Left lung (tissue), 10 donors: ENCODE data around the gene TNNI3K. TPM values are rescaled to one million over a fixed set of nuclear protein-coding genes. Genes with fewer than 3 reads are reported as not detected.

Source experiments
- ATAC-seq: fragments of 200-7000 bp; cut with Tn5 transposase; one replicate; pipeline ENCODE4 v1.9.1; 2020; ENCODE audit warnings: moderate library complexity
- DNase-seq, 4 donors: peaks; one replicate each; pipeline ENCODE4 v3.0.0-alpha.2; 2013 to 2020
- H3K27ac ChIP-seq, 2 donors: fragments of 200-600 bp; sonication (generic) in 1 of 2; one replicate each; pipeline versions ENCODE4 v1.5.0 to v1.8.0; 2020 to 2021
- H3K27me3 ChIP-seq, 2 donors: fragments of 200-600 bp; sonication (generic) in 1 of 2; one replicate each; pipeline versions ENCODE4 v1.5.0 to v1.8.0; 2020 to 2021
- H3K36me3 ChIP-seq, 2 donors: fragments of 200-600 bp; sonication (generic) in 1 of 2; one replicate each; pipeline versions ENCODE4 v1.5.0 to v1.8.0; 2020 to 2021
- H3K4me1 ChIP-seq, 2 donors: fragments of 200-600 bp; one replicate each; pipeline ENCODE4 v1.8.0; 2021
- H3K4me3 ChIP-seq, 2 donors: fragments of 200-600 bp; sonication (generic) in 1 of 2; one replicate each; pipeline versions ENCODE4 v1.5.0 to v1.8.0; 2020 to 2021; ENCODE audit warnings: mild to moderate bottlenecking in 1 of 2
- H3K9me3 ChIP-seq, 2 donors: fragments of 200-600 bp; sonication (generic) in 1 of 2; one replicate each; pipeline versions ENCODE4 v1.5.0 to v1.8.0; 2020 to 2021
- intact Hi-C, 2 donors: fragments of 100-400 bp; cut with DNase I; formaldehyde crosslinking; loops; one replicate each; pipeline versions ENCODE4 v1.11.2 to v1.14.2; 2022
- polyA plus RNA-seq, 6 donors: library from polyadenylated mRNA; unstranded; fragments of 120-200 nt; gene quantifications; one replicate each; pipeline ENCODE4 v1.2.1, GENCODE V29; 2013; ENCODE audit not compliant: insufficient read length in 6 of 6
- total RNA-seq, 2 donors: library from RNA; stranded (reverse); fragmentation: NEBNext Ultra II Directional; extraction: Animal tissue kit (Norgen Biotek cat#: 25700); gene quantifications; one replicate each; pipeline ENCODE4 v1.2.1, GENCODE V29; 2021
- TF ChIP-seq, protein P1 (sequence below), 2 donors: fragments of 200-600 bp; sonication (generic) in 1 of 2; IDR thresholded peaks; one replicate each; pipeline versions ENCODE4 v1.5.0 to v1.8.0; 2021; ENCODE audit warnings: antibody characterized with exemption in 2 of 2
- donor health status: DM: no; HTN: yes; CAD: no.
- donor health status: DM: no; HTN: no; CAD: no.

The TNNI3K gene
- total and polyA plus RNA-seq, 8 donors, result 0.38 to 2.0 (median 1.1) TPM

DNA sequence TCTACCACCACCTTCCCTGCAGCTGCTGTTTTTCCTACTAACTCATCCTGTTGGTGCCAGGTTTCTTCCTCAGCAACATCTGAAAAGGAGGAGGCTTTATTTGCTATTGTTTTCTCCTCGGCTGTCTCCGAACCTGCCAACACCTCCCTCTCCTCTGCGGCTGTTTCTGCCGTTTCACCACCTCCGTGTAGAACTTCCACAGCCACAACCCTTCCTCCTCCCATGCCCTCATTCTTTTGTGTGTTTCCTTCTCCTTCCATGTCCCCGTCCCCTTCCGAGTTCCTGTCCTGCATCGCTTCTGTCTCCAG is 336.3 kb downstream of the TNNI3K start:
- TF ChIP-seq, protein P1, sequence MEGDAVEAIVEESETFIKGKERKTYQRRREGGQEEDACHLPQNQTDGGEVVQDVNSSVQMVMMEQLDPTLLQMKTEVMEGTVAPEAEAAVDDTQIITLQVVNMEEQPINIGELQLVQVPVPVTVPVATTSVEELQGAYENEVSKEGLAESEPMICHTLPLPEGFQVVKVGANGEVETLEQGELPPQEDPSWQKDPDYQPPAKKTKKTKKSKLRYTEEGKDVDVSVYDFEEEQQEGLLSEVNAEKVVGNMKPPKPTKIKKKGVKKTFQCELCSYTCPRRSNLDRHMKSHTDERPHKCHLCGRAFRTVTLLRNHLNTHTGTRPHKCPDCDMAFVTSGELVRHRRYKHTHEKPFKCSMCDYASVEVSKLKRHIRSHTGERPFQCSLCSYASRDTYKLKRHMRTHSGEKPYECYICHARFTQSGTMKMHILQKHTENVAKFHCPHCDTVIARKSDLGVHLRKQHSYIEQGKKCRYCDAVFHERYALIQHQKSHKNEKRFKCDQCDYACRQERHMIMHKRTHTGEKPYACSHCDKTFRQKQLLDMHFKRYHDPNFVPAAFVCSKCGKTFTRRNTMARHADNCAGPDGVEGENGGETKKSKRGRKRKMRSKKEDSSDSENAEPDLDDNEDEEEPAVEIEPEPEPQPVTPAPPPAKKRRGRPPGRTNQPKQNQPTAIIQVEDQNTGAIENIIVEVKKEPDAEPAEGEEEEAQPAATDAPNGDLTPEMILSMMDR (IDR thresholded peaks at IDR 0.05), result no peak
- intact Hi-C loops, result no loop called here

DNA sequence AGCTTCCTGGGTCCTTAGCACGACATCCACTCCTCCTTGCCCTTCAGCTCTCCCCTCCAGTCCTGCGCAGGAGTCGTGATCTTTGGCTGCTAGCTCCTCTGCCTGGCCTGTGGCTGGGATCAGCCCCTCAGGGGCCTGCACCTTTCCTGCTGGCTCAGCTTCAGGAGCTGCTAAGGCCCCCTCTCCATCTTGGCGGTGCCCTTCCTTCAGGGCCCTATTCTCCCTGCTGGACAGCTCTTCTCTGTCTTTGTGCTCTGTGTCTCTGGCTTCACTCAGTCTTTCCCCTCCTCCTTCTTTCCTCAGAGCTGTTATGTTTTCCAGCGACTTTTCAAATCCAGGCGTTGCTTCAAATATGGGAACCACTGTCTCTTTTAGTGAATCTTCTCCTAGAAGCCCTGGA is 336.7 kb downstream of the TNNI3K start:
- intact Hi-C loops, result no loop called here
- Histone ChIP-seq H3K4me3 (no peak overlapping the region), H3K9me3 (no peaks in the 10 kb centered on the region), H3K27me3 (peaks cover 0 to 5% of the 10 kb centered on the region in 2 donors), H3K4me1 (no peaks in the 10 kb centered on the region), H3K36me3 (no peaks in the 10 kb centered on the region), H3K27ac (no peak overlapping the region)
- no peak for ATAC-seq
- TF ChIP-seq, protein P1 (IDR thresholded peaks at IDR 0.05), result no peak
- no peak for DNase-seq

More for the DNA sequence above, 336.3 kb downstream of the TNNI3K start:
- no peak for DNase-seq
- no peak overlapping the region for H3K4me3 ChIP-seq
- H3K4me1 ChIP-seq, result no peaks in the 10 kb centered on the region
- peaks cover 0 to 5% of the 10 kb centered on the region in 2 donors for H3K27me3 ChIP-seq
- H3K36me3 ChIP-seq, result no peaks in the 10 kb centered on the region
- no peaks in the 10 kb centered on the region for H3K9me3 ChIP-seq
- H3K27ac ChIP-seq, result no peak overlapping the region
- ATAC-seq, result no peak

DNA sequence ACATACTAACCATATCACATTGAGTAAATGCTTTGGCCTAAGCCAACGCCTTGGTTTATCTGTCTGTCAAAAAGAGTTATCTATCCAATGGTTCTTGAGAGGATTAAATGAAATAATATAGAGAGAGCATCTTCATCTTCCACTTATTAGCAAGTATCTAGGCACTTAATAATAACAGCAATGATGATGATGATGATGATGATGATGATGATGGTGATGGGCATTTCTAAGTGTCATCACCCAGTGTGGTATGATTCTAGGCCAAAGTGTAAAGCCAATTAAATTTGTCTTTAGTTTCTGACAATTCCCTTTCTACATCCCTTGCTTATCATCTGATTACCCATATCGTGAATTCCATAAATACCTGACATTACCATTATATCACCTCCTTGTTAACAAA is 342.9 kb downstream of the TNNI3K start:
- peaks cover 0 to 2% of the 10 kb centered on the region in 2 donors for H3K27me3 ChIP-seq
- no peak for ATAC-seq
- intact Hi-C loops, result no loop called here
- H3K36me3 ChIP-seq, result no peaks in the 10 kb centered on the region
- H3K27ac ChIP-seq, result no peak overlapping the region
- H3K4me1 ChIP-seq, result no peaks in the 10 kb centered on the region
- DNase-seq, result no peak
- TF ChIP-seq, protein P1 (IDR thresholded peaks at IDR 0.05), result no peak
- no peak overlapping the region for H3K4me3 ChIP-seq
- no peaks in the 10 kb centered on the region for H3K9me3 ChIP-seq

DNA sequence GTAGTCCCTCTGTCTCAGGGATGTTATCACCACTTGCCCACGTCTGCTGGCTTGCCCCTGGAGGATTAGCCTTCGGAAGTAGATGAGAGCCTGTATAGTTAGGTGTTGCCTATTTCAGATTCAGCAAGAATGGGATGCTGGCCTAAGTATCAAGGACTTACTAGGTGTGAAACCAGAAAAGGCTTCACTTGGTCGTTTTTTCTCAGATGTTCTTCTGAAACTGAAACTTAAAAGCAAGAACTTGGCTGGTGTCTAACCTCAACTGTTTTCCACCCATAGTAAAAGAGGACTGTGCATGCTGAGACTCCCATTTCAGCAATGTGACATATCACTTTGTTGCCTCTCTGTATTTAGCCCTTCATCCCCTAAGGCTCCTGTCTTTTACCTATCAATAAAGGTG is 344.2 kb downstream of the TNNI3K start:
- intact Hi-C loops, result no loop called here
- Histone ChIP-seq H3K4me3 (no peak overlapping the region), H3K4me1 (no peaks in the 10 kb centered on the region), H3K9me3 (no peaks in the 10 kb centered on the region), H3K27ac (no peak overlapping the region), H3K36me3 (no peaks in the 10 kb centered on the region), H3K27me3 (no peaks in the 10 kb centered on the region)
- no peak for ATAC-seq
- DNase-seq, result no peak
- TF ChIP-seq, protein P1 (IDR thresholded peaks at IDR 0.05), result no peak

DNA sequence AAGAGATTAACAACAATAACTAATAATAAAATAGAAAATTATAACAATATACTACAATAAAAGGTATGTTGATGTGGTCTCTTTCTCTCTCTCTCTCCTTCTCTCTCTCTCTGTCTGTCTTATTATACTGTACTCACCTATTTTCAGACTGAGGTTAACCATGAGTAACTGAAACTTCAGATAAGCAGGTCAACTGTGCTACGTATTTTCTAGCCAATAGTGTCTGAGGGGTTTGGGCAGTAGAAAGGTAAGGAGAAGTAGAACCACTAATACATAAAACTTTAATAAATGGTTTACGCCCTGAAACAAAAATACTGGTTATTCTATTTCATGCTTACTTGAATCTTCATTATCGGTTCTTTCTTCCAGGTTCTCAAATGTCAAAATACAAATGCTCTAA is 348.2 kb downstream of the TNNI3K start:
- intact Hi-C loops, result no loop called here
- no peak overlapping the region for H3K27ac ChIP-seq
- no peak for ATAC-seq
- H3K4me3 ChIP-seq, result no peak overlapping the region
- DNase-seq, result no peak
- H3K36me3 ChIP-seq, result no peaks in the 10 kb centered on the region
- no peaks in the 10 kb centered on the region for H3K4me1 ChIP-seq
- H3K9me3 ChIP-seq, result no peaks in the 10 kb centered on the region
- no peaks in the 10 kb centered on the region for H3K27me3 ChIP-seq
- TF ChIP-seq, protein P1 (IDR thresholded peaks at IDR 0.05), result no peak
